Panc1 (cell line): ENCODE results near the gene TMEM123. TPM values are rescaled to one million over a fixed set of nuclear protein-coding genes. Genes with fewer than 3 reads are reported as not detected.

Experiments used
- ATAC-seq: fragments of 200-7000 bp; cut with Tn5 transposase; 2 replicates; pipeline ENCODE4 v1.9.1; 2020; ENCODE audit warnings: mild to moderate bottlenecking, moderate library complexity
- BruUV-seq: library from RNA; stranded (reverse); fragments of 400-500 nt; replicated peaks from 2 replicates; lab custom pipeline; 2021; lab: Mats Ljungman, UMichigan
- CTCF ChIA-PET: fragments of 300-600 bp; sonication (Branson Sonifier 250); formaldehyde crosslinking; loops from one replicate; lab custom pipeline; 2022; ENCODE audit warnings: antibody characterized with exemption; lab: Charles Lee
- POLR2A ChIA-PET: fragments of 300-600 bp; sonication (Branson Sonifier 250); formaldehyde crosslinking; loops from one replicate; lab custom pipeline; 2022; ENCODE audit warnings: antibody characterized with exemption; lab: Charles Lee
- DNase-seq: peaks from one replicate; pipeline ENCODE4 v3.0.0-alpha.2; 2010; ENCODE audit warnings: low read depth, low spot score
- H3K27ac ChIP-seq: 2 replicates; pipeline ENCODE4 v1.5.1; 2011; ENCODE audit warnings: mild to moderate bottlenecking, low read length, inconsistent platforms
- H3K27me3 ChIP-seq: fragments of 200-500 bp; sonication (Bioruptor generic); 2 replicates; pipeline ENCODE4 v1.6.0; 2014; ENCODE audit warnings: low read length, inconsistent platforms; ENCODE audit not compliant: control insufficient read depth, insufficient read depth
- H3K36me3 ChIP-seq: fragments of 200-500 bp; sonication (Bioruptor generic); 2 replicates; pipeline ENCODE4 v1.5.1; 2014; ENCODE audit warnings: inconsistent platforms, mild to moderate bottlenecking, low read length, moderate library complexity; ENCODE audit not compliant: control insufficient read depth, insufficient read depth
- H3K4me1 ChIP-seq: 2 replicates; pipeline ENCODE4 v1.5.1; 2011; ENCODE audit warnings: inconsistent platforms, mild to moderate bottlenecking, low read length, moderate library complexity; ENCODE audit not compliant: control insufficient read depth, insufficient read depth
- H3K4me3 ChIP-seq, 2 experiments: 2 replicates each; pipeline ENCODE4 v1.5.1; 2011 to 2012; ENCODE audit warnings: low read depth in 2 of 2, low read length in 2 of 2, mild to moderate bottlenecking in 2 of 2, inconsistent platforms in 1 of 2, moderate library complexity in 1 of 2
- H3K9me3 ChIP-seq: fragments of 200-500 bp; sonication (Bioruptor generic); 2 replicates; pipeline ENCODE4 v1.5.1; 2014; ENCODE audit warnings: low read depth, mild to moderate bottlenecking, inconsistent platforms, low read length, moderate library complexity; ENCODE audit not compliant: control insufficient read depth, insufficient read depth
- CTCF ChIP-seq: fragments of 450-650 bp; IDR thresholded peaks from 2 replicates; pipeline ENCODE4 v1.5.1; 2017; ENCODE audit warnings: mild to moderate bottlenecking
- POLR2AphosphoS5 ChIP-seq: IDR thresholded peaks from 2 replicates; pipeline ENCODE4 v1.6.1; 2012; ENCODE audit warnings: mild to moderate bottlenecking, low read depth, low read length, moderate library complexity
- REST ChIP-seq, 2 experiments: IDR thresholded peaks; 2 replicates each; pipeline ENCODE4 v1.6.1; 2011 to 2012; ENCODE audit warnings: low read depth in 2 of 2, control low read depth in 1 of 2, low read length in 1 of 2, mild to moderate bottlenecking in 1 of 2, moderate library complexity in 1 of 2; ENCODE audit not compliant: insufficient read depth in 1 of 2
- SIN3A ChIP-seq: IDR thresholded peaks from 2 replicates; pipeline ENCODE4 v1.6.1; 2012; ENCODE audit warnings: low read depth, mild to moderate bottlenecking, low read length, moderate library complexity, borderline replicate concordance; ENCODE audit not compliant: insufficient read depth
- TCF7L2 ChIP-seq: IDR thresholded peaks from 2 replicates; pipeline ENCODE4 v1.6.1; 2011; ENCODE audit warnings: mild to moderate bottlenecking, low read depth, low read length, inconsistent platforms
- in situ Hi-C: cut with HindIII; loops from 2 replicates; pipeline ENCODE4 v1.10.0; 2016; ENCODE audit warnings: low sequenced_read_pairs, low pct_unique_long_range_greater_than_20kb
- intact Hi-C: fragments of 100-400 bp; cut with micrococcal nuclease; formaldehyde crosslinking; loops from one replicate; pipeline ENCODE4 v1.10.0; 2022; ENCODE audit not compliant: unreplicated experiment
- total RNA-seq: library from RNA; stranded (reverse); gene quantifications from one replicate; pipeline ENCODE4 v1.2.1, GENCODE V29; 2021; ENCODE audit not compliant: unreplicated experiment

The TMEM123 gene
- total RNA-seq, 1 experiment from 2014 or later: 383 TPM

- CTCF ChIA-PET: no interaction called here
Observed at GRCh38 chr11:102453302-102453695, 734 bp upstream of the TMEM123 start.

More at GRCh38 chr11:102453302-102453695, 734 bp upstream of the TMEM123 start:
- POLR2A ChIA-PET: no interaction called here
- Histone ChIP-seq H3K9me3 (no peaks in the 10 kb centered on the region), H3K4me3 (peak overlapping the region; percentile 73 to 84), H3K36me3 (no peaks in the 10 kb centered on the region), H3K27ac (peak overlapping the region; percentile 93), H3K27me3 (no peaks in the 10 kb centered on the region), H3K4me1 (peaks cover 49% of the 10 kb centered on the region)
- BruUV-seq: no TSS peak
- in situ Hi-C loops: no loop called here
- intact Hi-C loops: loop anchor here (5.0 kb wide), 1 partner anchor 41 kb away; no protein-coding TSS in a partner anchor
- DNase-seq: no peak
- ATAC-seq: peak; percentile 6
- TF ChIP-seq TCF7L2 (no peak), POLR2AphosphoS5 (no peak), CTCF (no peak), REST (IDR thresholded peaks at IDR 0.05; ENCODE audit: insufficient read depth in 1 of 2, low read depth in 2 of 2, low read length in 1 of 2) (no peak), SIN3A (no peak)
